GM18907 (cell line): ENCODE results near the gene IFT172.
"Not testable (repeated sequence)": the region's sequence is repeated elsewhere in the genome, so short reads cannot be mapped to it uniquely, and the experiment has no call there.

Source experiments
- ATAC-seq: cut with Tn5 transposase; IDR thresholded peaks from one replicate; pipeline ENCODE4 v1.9.1; 2021; ENCODE audit warnings: mild to moderate bottlenecking, moderate library complexity; ENCODE audit not compliant: unreplicated experiment

The IFT172 gene

GRCh38 chr2:27489498-27490397 lies at the start of gene IFT172:
IFT172 (minus strand) TSS chr2:27489743; CDS start chr2:27489653, 90 bp downstream.
- ATAC-seq, result peak; percentile 92

- not testable (repeated sequence) for ATAC-seq
These were observed 49.4 kb upstream of the IFT172 start for GRCh38 chr2:27538839-27539450.

- ATAC-seq, result no peak
These were observed 47.7 kb upstream of the IFT172 start for GRCh38 chr2:27537287-27537686.

- no peak for ATAC-seq
These were observed 42.4 kb upstream of the IFT172 start for GRCh38 chr2:27531983-27532382.

- no peak for ATAC-seq
These were observed 37.6 kb upstream of the IFT172 start for GRCh38 chr2:27527182-27527581.

GRCh38 chr2:27522400-27522945 lies 32.9 kb upstream of the IFT172 start:
- ATAC-seq, result no peak

GRCh38 chr2:27520316-27520715 lies 30.8 kb upstream of the IFT172 start:
- no peak for ATAC-seq

GRCh38 chr2:27518782-27519113 lies 29.2 kb upstream of the IFT172 start:
- no peak for ATAC-seq

GRCh38 chr2:27518113-27518781 lies 28.7 kb upstream of the IFT172 start:
- no peak for ATAC-seq

- no peak for ATAC-seq
These were observed 19.8 kb upstream of the IFT172 start for GRCh38 chr2:27509326-27509725.

- no peak for ATAC-seq
These were observed 17.8 kb upstream of the IFT172 start for GRCh38 chr2:27507293-27507692.

- ATAC-seq, result no peak
These were observed 17.0 kb upstream of the IFT172 start for GRCh38 chr2:27506587-27506986.

GRCh38 chr2:27502142-27502541 lies 12.6 kb upstream of the IFT172 start:
- no peak for ATAC-seq

GRCh38 chr2:27501042-27501441 lies 11.5 kb upstream of the IFT172 start:
- ATAC-seq, result no peak

- ATAC-seq, result no peak
These were observed 9.4 kb upstream of the IFT172 start for GRCh38 chr2:27498975-27499374.

GRCh38 chr2:27497288-27497627 lies 7.7 kb upstream of the IFT172 start:
- ATAC-seq, result no peak

GRCh38 chr2:27496357-27497287 lies 7.1 kb upstream of the IFT172 start, which contains the start of gene GCKR:
GCKR (plus strand) TSS chr2:27496839; CDS start chr2:27496905, 66 bp downstream.
- no peak for ATAC-seq

GRCh38 chr2:27495840-27496356 lies 6.4 kb upstream of the IFT172 start:
- ATAC-seq, result no peak

- no peak for ATAC-seq
These were observed 5.5 kb upstream of the IFT172 start, which contains the start of gene FNDC4 for GRCh38 chr2:27494944-27495554. FNDC4 (minus strand) TSS chr2:27495200; CDS start chr2:27494679, 521 bp downstream.
